HCT116 (cell line): Measurements from ENCODE around the gene MLLT3. TPM values are rescaled to one million over a fixed set of nuclear protein-coding genes. Genes with fewer than 3 reads are reported as not detected.
"Not testable (repeated sequence)": the region's sequence is repeated elsewhere in the genome, so short reads cannot be mapped to it uniquely, and the experiment has no call there.

Experiments used
- ATAC-seq: fragments of 200-7000 bp; cut with Tn5 transposase; 2 replicates; pipeline ENCODE4 v1.9.1; 2020; ENCODE audit warnings: mild to moderate bottlenecking, moderate library complexity
- BruUV-seq: library from RNA; stranded (reverse); fragments of 400-500 nt; replicated peaks from 2 replicates; lab custom pipeline; 2021; lab: Mats Ljungman, UMichigan
- CTCF ChIA-PET: fragments of 300-600 bp; sonication (Branson Sonifier 250); formaldehyde crosslinking; loops from one replicate; lab custom pipeline; 2021; ENCODE audit warnings: antibody characterized with exemption; lab: Charles Lee
- POLR2A ChIA-PET: fragments of 300-600, 350-600 bp; sonication (Branson Sonifier 250); formaldehyde crosslinking; loops from one replicate; lab custom pipeline; 2021; ENCODE audit warnings: antibody characterized with exemption; lab: Charles Lee
- RAD21 ChIA-PET, 2 experiments: fragments of 300-600 bp; sonication (Branson Sonifier 250); formaldehyde crosslinking; loops; one replicate each; lab custom pipeline; 2023; ENCODE audit warnings: low total read pairs in 2 of 2; ENCODE audit not compliant: uncharacterized antibody in 2 of 2, unreplicated experiment in 2 of 2, low non-redundant PET in 1 of 2; lab: Charles Lee
- DNase-seq: peaks from one replicate; pipeline ENCODE4 v3.0.0-alpha.2; 2010; ENCODE audit warnings: low read depth, low spot score
- H2AFZ ChIP-seq: fragments of 200-600 bp; shearing (Covaris generic), sonication (generic); 2 replicates; pipeline ENCODE4 v1.6.1; 2017; ENCODE audit warnings: low read depth, mixed run types, mixed read lengths, antibody characterized with exemption, low read length; ENCODE audit not compliant: poor library complexity, severe bottlenecking
- H3K27ac ChIP-seq: 2 replicates; pipeline ENCODE4 v1.5.1; 2012; ENCODE audit warnings: low read depth, low read length
- H3K27me3 ChIP-seq: fragments of 200-600 bp; sonication (generic); 2 replicates; pipeline ENCODE4 v1.6.1; 2016; ENCODE audit warnings: mixed run types, low read length, mixed read lengths; ENCODE audit not compliant: insufficient read depth
- H3K36me3 ChIP-seq, 2 experiments: fragments of 200-500 bp in 1 of 2; fragments of 200-600 bp in 1 of 2; sonication (Bioruptor generic) in 1 of 2; sonication (generic) in 1 of 2; 2 replicates each; pipeline versions ENCODE4 v1.5.1 to v1.6.1; 2014 to 2016; ENCODE audit warnings: low read length in 2 of 2, inconsistent platforms in 1 of 2, mixed read lengths in 1 of 2, mixed run types in 1 of 2; ENCODE audit not compliant: insufficient read depth in 2 of 2, control insufficient read depth in 1 of 2
- H3K4me1 ChIP-seq, 2 experiments: fragments of 200-600 bp in 1 of 2; sonication (generic) in 1 of 2; 2 replicates each; pipeline versions ENCODE4 v1.5.1 to v1.6.1; 2012 to 2017; ENCODE audit warnings: low read length in 2 of 2, inconsistent platforms in 1 of 2, mild to moderate bottlenecking in 1 of 2, mixed read lengths in 1 of 2, mixed run types in 1 of 2, moderate library complexity in 1 of 2; ENCODE audit not compliant: insufficient read depth in 2 of 2, control insufficient read depth in 1 of 2
- H3K4me2 ChIP-seq: fragments of 200-600 bp; sonication (generic); 2 replicates; pipeline ENCODE4 v1.6.1; 2017; ENCODE audit warnings: mixed run types, low read length, mixed read lengths
- H3K4me3 ChIP-seq, 2 experiments: fragments of 200-600 bp in 1 of 2; sonication (generic) in 1 of 2; replicated peaks in 1 of 2; 2 replicates each; pipeline ENCODE4 v1.5.1; 2011 to 2016; ENCODE audit warnings: low read length in 2 of 2, control low read depth in 1 of 2, low read depth in 1 of 2, mild to moderate bottlenecking in 1 of 2, mixed read lengths in 1 of 2, mixed run types in 1 of 2
- H3K79me2 ChIP-seq: fragments of 200-600 bp; sonication (generic); 2 replicates; pipeline ENCODE4 v1.6.1; 2017; ENCODE audit warnings: mild to moderate bottlenecking, mixed run types, low read length, moderate library complexity, mixed read lengths; ENCODE audit not compliant: insufficient read depth
- H3K9ac ChIP-seq: fragments of 200-600 bp; sonication (generic); 2 replicates; pipeline ENCODE4 v1.6.1; 2016; ENCODE audit warnings: low read length, mixed read lengths
- H3K9me2 ChIP-seq: fragments of 200-600 bp; sonication (generic), shearing (Covaris generic); 2 replicates; pipeline ENCODE4 v1.6.1; 2017; ENCODE audit warnings: mixed run types, mild to moderate bottlenecking, moderate library complexity; ENCODE audit not compliant: insufficient read depth
- H3K9me3 ChIP-seq, 2 experiments: fragments of 200-500 bp in 1 of 2; fragments of 200-600 bp in 1 of 2; sonication (Bioruptor generic) in 1 of 2; sonication (generic) in 1 of 2; 2 replicates each; pipeline ENCODE4 v1.6.1; 2014 to 2017; ENCODE audit warnings: low read length in 2 of 2, mixed read lengths in 2 of 2, inconsistent platforms in 1 of 2, low read depth in 1 of 2, mild to moderate bottlenecking in 1 of 2, mixed run types in 1 of 2, moderate library complexity in 1 of 2; ENCODE audit not compliant: control insufficient read depth in 1 of 2, insufficient read depth in 1 of 2
- H4K20me1 ChIP-seq: fragments of 200-600 bp; sonication (generic), shearing (Covaris generic); 2 replicates; pipeline ENCODE4 v1.6.1; 2017; ENCODE audit warnings: mixed run types, mild to moderate bottlenecking, moderate library complexity; ENCODE audit not compliant: insufficient read depth
- CEBPB ChIP-seq: IDR thresholded peaks from 2 replicates; pipeline ENCODE4 v1.6.1; 2012; ENCODE audit warnings: low read depth
- POLR2AphosphoS5 ChIP-seq: IDR thresholded peaks from 2 replicates; pipeline ENCODE4 v1.6.1; 2011; ENCODE audit warnings: mild to moderate bottlenecking, low read depth, low read length, moderate library complexity
- SIN3A ChIP-seq: IDR thresholded peaks from 2 replicates; pipeline ENCODE4 v1.6.1; 2012; ENCODE audit warnings: low read depth
- SRF ChIP-seq: IDR thresholded peaks from 2 replicates; pipeline ENCODE4 v1.6.1; 2012; ENCODE audit warnings: low read depth
- TCF7L2 ChIP-seq: IDR thresholded peaks from 2 replicates; pipeline ENCODE4 v1.7.0; 2011; ENCODE audit warnings: borderline replicate concordance, inconsistent platforms; ENCODE audit not compliant: insufficient read depth, insufficient read length; ENCODE audit errors: extremely low read depth
- ZBTB33 ChIP-seq: IDR thresholded peaks from 2 replicates; pipeline ENCODE4 v1.6.1; 2011; ENCODE audit warnings: mild to moderate bottlenecking, low read length, moderate library complexity; ENCODE audit not compliant: insufficient replicate concordance; ENCODE audit errors: extremely low read depth
- ZFX ChIP-seq: fragments of 450-650 bp; IDR thresholded peaks from 2 replicates; pipeline ENCODE4 v1.6.1; 2017
- intact Hi-C: fragments of 100-400 bp; cut with micrococcal nuclease; formaldehyde crosslinking; loops from 2 replicates; pipeline ENCODE4 v1.10.0; 2022
- total RNA-seq: library from RNA; stranded (reverse); gene quantifications from one replicate; pipeline ENCODE4 v1.2.1, GENCODE V29; 2021; ENCODE audit not compliant: unreplicated experiment
- TF ChIP-seq, protein P1 (sequence below): IDR thresholded peaks from 2 replicates; pipeline ENCODE4 v1.6.1; 2012

Gene MLLT3
- total RNA-seq, 1 experiment from 2014 or later, result 4.3 TPM

DNA sequence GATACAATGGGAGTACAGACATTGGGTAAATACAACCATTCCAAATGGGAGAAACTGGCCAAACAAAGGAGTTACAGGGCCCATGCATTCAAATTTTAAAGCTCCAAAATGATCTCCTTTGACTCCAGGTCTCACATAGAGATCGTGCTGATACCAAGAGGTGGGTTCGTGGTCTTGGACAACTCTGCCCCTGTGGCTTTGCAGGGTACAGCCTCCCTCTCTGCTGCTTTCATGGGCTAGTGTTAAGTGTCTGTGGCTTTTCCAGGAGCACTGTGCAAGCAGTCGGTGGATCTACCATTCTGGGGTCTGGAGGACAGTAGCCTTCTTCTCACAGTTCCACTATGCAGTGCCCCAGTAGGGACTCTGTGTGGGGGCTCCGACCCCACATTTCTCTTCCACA is 39.2 kb downstream of the MLLT3 start:
- CTCF ChIA-PET, DNase-seq, H3K4me1 ChIP-seq, H4K20me1 ChIP-seq, H3K36me3 ChIP-seq, H3K9me2 ChIP-seq, ATAC-seq, H3K27ac ChIP-seq, BruUV-seq, H3K79me2 ChIP-seq, intact Hi-C loops, H2AFZ ChIP-seq, H3K9me3 ChIP-seq, H3K27me3 ChIP-seq, POLR2A ChIA-PET, H3K4me2 ChIP-seq, H3K9ac ChIP-seq, H3K4me3 ChIP-seq, RAD21 ChIA-PET: not testable (repeated sequence)

DNA sequence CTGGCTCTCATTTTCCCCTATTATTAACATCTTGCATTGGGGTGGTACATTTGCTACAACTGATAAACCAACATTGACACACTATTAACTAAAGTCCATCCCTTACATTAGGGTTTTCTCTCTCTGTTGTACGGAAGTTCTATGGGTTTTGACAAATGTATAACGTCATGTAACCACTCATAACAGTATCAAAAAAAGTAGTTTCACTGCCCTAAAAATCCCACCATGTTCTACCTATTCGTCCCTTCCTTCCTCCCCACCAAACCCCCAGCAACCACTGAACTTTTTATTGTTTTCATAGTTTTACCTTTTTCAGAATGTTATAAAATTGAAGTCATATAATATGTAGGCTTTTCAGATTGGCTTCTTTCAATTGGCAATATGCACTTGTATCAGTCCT is 40.1 kb downstream of the MLLT3 start:
- no TSS peak for BruUV-seq
- no peak for ATAC-seq
- ChIA-PET RAD21 (no interaction called here), POLR2A (no interaction called here), CTCF (no interaction called here)
- Histone ChIP-seq H3K36me3 (no peaks in the 10 kb centered on the region; a peak in 1 of 4 replicates), H3K79me2 (no peaks in the 10 kb centered on the region), H2AFZ (no peak overlapping the region), H3K27me3 (no peaks in the 10 kb centered on the region; the same call in 1 of the 2 replicates), H3K4me2 (no peak overlapping the region), H3K9me3 (no peaks in the 10 kb centered on the region), H3K9me2 (no peaks in the 10 kb centered on the region), H4K20me1 (peaks cover 3% of the 10 kb centered on the region; the same call in 1 of the 2 replicates), H3K4me1 (no peaks in the 10 kb centered on the region), H3K4me3 (no peak overlapping the region), H3K27ac (no peak overlapping the region), H3K9ac (no peak overlapping the region)
- intact Hi-C loops, result no loop called here
- TF ChIP-seq, protein P1, sequence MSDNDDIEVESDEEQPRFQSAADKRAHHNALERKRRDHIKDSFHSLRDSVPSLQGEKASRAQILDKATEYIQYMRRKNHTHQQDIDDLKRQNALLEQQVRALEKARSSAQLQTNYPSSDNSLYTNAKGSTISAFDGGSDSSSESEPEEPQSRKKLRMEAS, result no peak
- TF ChIP-seq TCF7L2, result no peak
- no peak for TF ChIP-seq SRF
- TF ChIP-seq POLR2AphosphoS5, result no peak
- no peak for TF ChIP-seq ZBTB33
- TF ChIP-seq ZFX, result no peak
- no peak for TF ChIP-seq SIN3A
- no peak for TF ChIP-seq CEBPB
- no peak for DNase-seq
